NCI-H2029 (cell line): Measurements from ENCODE around the gene FETUB.

Experiments used
- DNase-seq: peaks from one replicate; lab custom pipeline; 2025; lab: John Stamatoyannopoulos, UW

The FETUB gene

GRCh38 chr3:186635532-186635931 is 4.7 kb upstream of the FETUB start:
- no peak for DNase-seq

GRCh38 chr3:186636536-186636935 is 3.7 kb upstream of the FETUB start:
- DNase-seq: no peak

- DNase-seq: no peak
These were observed 2.5 kb upstream of the FETUB start for GRCh38 chr3:186637686-186638085.

- no peak for DNase-seq
These were observed 1.9 kb upstream of the FETUB start for GRCh38 chr3:186638259-186638658.

GRCh38 chr3:186640473-186640818 is 247 bp downstream of the FETUB start:
- DNase-seq: no peak

- DNase-seq: no peak
These were observed 730 bp downstream of the FETUB start for GRCh38 chr3:186640929-186641328.

- no peak for DNase-seq
These were observed 1.8 kb downstream of the FETUB start for GRCh38 chr3:186642014-186642413.

- DNase-seq: no peak
These were observed 3.3 kb downstream of the FETUB start for GRCh38 chr3:186643493-186643892.

GRCh38 chr3:186644683-186645082 is 4.5 kb downstream of the FETUB start:
- DNase-seq: no peak

GRCh38 chr3:186646106-186646505 is 5.9 kb downstream of the FETUB start:
- no peak for DNase-seq

- no peak for DNase-seq
These were observed 6.6 kb downstream of the FETUB start for GRCh38 chr3:186646841-186647240.

GRCh38 chr3:186648851-186649250 is 8.7 kb downstream of the FETUB start:
- DNase-seq: no peak

- no peak for DNase-seq
These were observed 11.5 kb downstream of the FETUB start for GRCh38 chr3:186651678-186652215.

GRCh38 chr3:186653080-186653707 is 13.0 kb downstream of the FETUB start:
- no peak for DNase-seq

- DNase-seq: no peak
These were observed 13.8 kb downstream of the FETUB start for GRCh38 chr3:186653984-186654383.

- DNase-seq: no peak
These were observed 23.3 kb downstream of the FETUB start for GRCh38 chr3:186663361-186664118.

- DNase-seq: no peak
These were observed 23.9 kb downstream of the FETUB start for GRCh38 chr3:186664119-186664495.

GRCh38 chr3:186664506-186664905 is 24.3 kb downstream of the FETUB start:
- no peak for DNase-seq

- DNase-seq: no peak
These were observed 25.5 kb downstream of the FETUB start, which contains the start of gene HRG for GRCh38 chr3:186665625-186666188. Gene HRG (plus strand): TSS chr3:186666014. CDS start chr3:186666032, 18 bp downstream.

GRCh38 chr3:186668426-186668825 is 28.2 kb downstream of the FETUB start:
- no peak for DNase-seq

- DNase-seq: no peak
These were observed 29.3 kb downstream of the FETUB start for GRCh38 chr3:186669378-186670084.

- DNase-seq: no peak
These were observed 30.0 kb downstream of the FETUB start for GRCh38 chr3:186670155-186670554.

- DNase-seq: no peak
These were observed 30.9 kb downstream of the FETUB start for GRCh38 chr3:186671051-186671450.
